NCI-H526 treated with DMSO at 0.1 percent for 48 hours (cell line): Measurements from ENCODE around the gene MBP.

Experiments
- DNase-seq: peaks from one replicate; lab custom pipeline; 2025; lab: John Stamatoyannopoulos, UW

Gene MBP

GRCh38 chr18:76988031-76988826 lies 144.4 kb downstream of the MBP start:
- DNase-seq: no peak

GRCh38 chr18:76986406-76986805 lies 146.2 kb downstream of the MBP start:
- no peak for DNase-seq

GRCh38 chr18:76985951-76986236 lies 146.7 kb downstream of the MBP start:
- no peak for DNase-seq

- DNase-seq: no peak
Observed at GRCh38 chr18:76985156-76985950, 147.2 kb downstream of the MBP start.

GRCh38 chr18:76984193-76985155 lies 148.1 kb downstream of the MBP start:
- DNase-seq: no peak

- DNase-seq: no peak
Observed at GRCh38 chr18:76983613-76984051, 149.0 kb downstream of the MBP start.

- DNase-seq: peak; percentile 25
Observed at GRCh38 chr18:76982841-76983583, 149.6 kb downstream of the MBP start.

- DNase-seq: no peak
Observed at GRCh38 chr18:76982038-76982437, 150.5 kb downstream of the MBP start.

GRCh38 chr18:76981396-76981968 lies 151.1 kb downstream of the MBP start:
- DNase-seq: no peak

- no peak for DNase-seq
Observed at GRCh38 chr18:76980663-76981395, 151.8 kb downstream of the MBP start.

- DNase-seq: no peak
Observed at GRCh38 chr18:76979906-76980305, 152.7 kb downstream of the MBP start.

- DNase-seq: no peak
Observed at GRCh38 chr18:76979111-76979751, 153.4 kb downstream of the MBP start.

GRCh38 chr18:76978616-76979015 lies 154.0 kb downstream of the MBP start:
- DNase-seq: peak; percentile 66

- DNase-seq: peak; percentile 32
Observed at GRCh38 chr18:76977684-76978232, 154.8 kb downstream of the MBP start.

- DNase-seq: peak; percentile 32
Observed at GRCh38 chr18:76977108-76977621, 155.4 kb downstream of the MBP start.

GRCh38 chr18:76975577-76976110 lies 156.9 kb downstream of the MBP start:
- no peak for DNase-seq

- DNase-seq: no peak
Observed at GRCh38 chr18:76974386-76974785, 158.2 kb downstream of the MBP start.

- no peak for DNase-seq
Observed at GRCh38 chr18:76973520-76974266, 158.9 kb downstream of the MBP start.
